Astrocyte of the cerebellum (primary cell): ENCODE measurements around the gene BRI3.

ENCODE experiments used
- DNase-seq: peaks from one replicate; pipeline ENCODE4 v3.0.0-alpha.2; 2011; ENCODE audit warnings: low read depth
- H3K4me3 ChIP-seq: 2 replicates; pipeline ENCODE4 v1.5.1; 2011; ENCODE audit warnings: mild to moderate bottlenecking, low read depth, low read length, moderate library complexity
- CTCF ChIP-seq: IDR thresholded peaks from 2 replicates; pipeline ENCODE4 v1.5.1; 2012; ENCODE audit warnings: low read length, low read depth, moderate library complexity, mild to moderate bottlenecking; ENCODE audit errors: missing control alignments
- in situ Hi-C: cut with HindIII; loops from 2 replicates; pipeline ENCODE4 v1.10.0; 2017; ENCODE audit warnings: low sequenced_read_pairs

BRI3 gene

GRCh38 chr7:98280791-98281756 is at the start of gene BRI3:
TSS of gene BRI3 (plus strand) at chr7:98281686. CDS start at chr7:98281796, 110 bp downstream.
- DNase-seq, result peak; percentile 60
- H3K4me3 ChIP-seq, result peak within 1 kb of the TSS; percentile 93
- no peak for TF ChIP-seq CTCF
- in situ Hi-C loops, result no loop called here

GRCh38 chr7:98232263-98232585 is 49.3 kb upstream of the BRI3 start:
- in situ Hi-C loops, result no loop called here

GRCh38 chr7:98232799-98233198 is 48.7 kb upstream of the BRI3 start:
- in situ Hi-C loops, result no loop called here
- TF ChIP-seq CTCF, result no peak
- no peak for DNase-seq

More at GRCh38 chr7:98232263-98232585, 49.3 kb upstream of the BRI3 start:
- DNase-seq, result no peak
- TF ChIP-seq CTCF, result no peak
- no peak overlapping the region for H3K4me3 ChIP-seq

GRCh38 chr7:98233219-98234070 is 48.0 kb upstream of the BRI3 start:
- DNase-seq, result no peak
- H3K4me3 ChIP-seq, result no peak overlapping the region
- TF ChIP-seq CTCF, result no peak
- in situ Hi-C loops, result no loop called here

More at GRCh38 chr7:98232799-98233198, 48.7 kb upstream of the BRI3 start:
- no peak overlapping the region for H3K4me3 ChIP-seq

GRCh38 chr7:98234429-98235147 is 46.9 kb upstream of the BRI3 start:
- no peak for DNase-seq
- in situ Hi-C loops, result no loop called here
- no peak for TF ChIP-seq CTCF
- H3K4me3 ChIP-seq, result no peak overlapping the region

GRCh38 chr7:98235901-98236300 is 45.6 kb upstream of the BRI3 start:
- in situ Hi-C loops, result no loop called here

More at GRCh38 chr7:98235901-98236300, 45.6 kb upstream of the BRI3 start:
- DNase-seq, result no peak
- TF ChIP-seq CTCF, result no peak
- no peak overlapping the region for H3K4me3 ChIP-seq
